Stimulated activated naive B cell treated with anti-CD40 and anti-IgM and Interleukin-4, amounts not matched to agents 10 μg/mL and 1 μg/mL and 100 μg/mL, for 72 hours (primary cell): ENCODE data around the gene SCN4B.

Experiments
- ATAC-seq, 2 donors: fragments of 150-1000 bp; cut with Tn5 transposase; replicated peaks; 2 replicates each; pipeline ENCODE4 v1.10.0; 2021; ENCODE audit warnings: moderate library complexity in 1 of 2
- DNase-seq: peaks from one replicate; pipeline ENCODE4 v3.0.0; 2021
- H3K27ac Mint-ChIP-seq: one replicate; pipeline ENCODE4 v1.8.0; 2022; ENCODE audit warnings: mild to moderate bottlenecking, mixed read lengths
- H3K27me3 Mint-ChIP-seq, 2 donors: one replicate each; pipeline ENCODE4 v1.8.0; 2022; ENCODE audit warnings: mixed read lengths in 2 of 2
- H3K36me3 Mint-ChIP-seq, 2 donors: one replicate each; pipeline ENCODE4 v1.8.0; 2022; ENCODE audit warnings: mixed read lengths in 2 of 2, mild to moderate bottlenecking in 1 of 2
- H3K4me1 Mint-ChIP-seq, 2 donors: one replicate each; pipeline ENCODE4 v1.8.0; 2022; ENCODE audit warnings: mixed read lengths in 2 of 2, mild to moderate bottlenecking in 1 of 2
- H3K4me3 Mint-ChIP-seq, 2 donors: one replicate each; pipeline ENCODE4 v1.8.0; 2022; ENCODE audit warnings: mild to moderate bottlenecking in 2 of 2, mixed read lengths in 2 of 2, moderate library complexity in 1 of 2
- H3K9me3 Mint-ChIP-seq, 2 donors: one replicate each; pipeline ENCODE4 v1.8.0; 2022; ENCODE audit warnings: mixed read lengths in 2 of 2, mild to moderate bottlenecking in 1 of 2

The SCN4B gene

DNA sequence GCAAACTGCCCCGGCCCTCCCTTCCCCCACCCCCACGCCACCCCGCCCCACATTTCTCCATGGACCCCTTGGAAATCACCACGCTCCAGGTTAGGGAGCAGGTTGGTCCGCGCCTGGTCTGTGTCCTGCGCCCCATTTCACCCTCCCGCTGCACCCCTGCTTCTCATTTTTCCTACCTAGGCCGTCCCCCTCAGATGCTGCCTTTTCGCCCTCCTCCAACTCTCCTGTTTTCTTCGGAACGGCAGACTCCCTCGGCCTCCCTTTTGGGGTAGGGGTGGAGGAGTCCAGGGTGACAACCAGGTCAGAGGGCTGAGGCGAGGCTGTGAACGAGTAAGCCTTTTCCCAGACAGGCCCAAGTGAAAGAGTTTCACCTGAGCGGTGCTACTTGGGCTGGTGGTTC is 893 bp upstream of the SCN4B start:
- H3K27me3 Mint-ChIP-seq, result peaks cover 76 to 94% of the 10 kb centered on the region in 2 donors

DNA sequence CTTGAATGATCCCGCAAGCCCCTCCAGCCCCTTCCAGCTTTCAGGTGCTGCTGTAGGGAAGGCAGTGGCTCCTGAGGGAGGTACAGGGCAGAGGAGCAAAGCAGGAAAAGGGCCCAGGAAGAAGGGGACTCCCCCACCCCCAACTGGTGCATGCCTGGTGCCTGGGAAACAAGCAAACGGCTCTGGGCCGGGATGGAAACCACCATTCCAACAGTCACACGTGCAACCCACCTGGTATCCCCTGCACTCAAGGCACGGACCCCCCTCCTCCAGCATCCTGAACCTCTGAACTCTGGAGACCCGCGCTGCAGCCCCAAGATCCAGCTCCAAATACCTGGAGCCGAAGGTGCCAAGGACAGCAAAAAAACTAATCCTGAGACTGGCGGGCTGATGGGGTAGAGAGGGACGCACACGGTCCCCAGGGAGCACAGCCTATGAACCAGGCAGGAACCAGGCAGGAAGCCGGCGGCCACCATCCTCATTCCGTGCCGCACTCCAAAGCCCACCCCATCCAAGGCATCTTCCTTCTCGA is 537 bp downstream of the SCN4B start:
- Mint-ChIP-seq H3K9me3 (no peaks in the 10 kb centered on the region), H3K4me1 (peaks cover 11 to 12% of the 10 kb centered on the region in 2 donors), H3K27me3 (peaks cover 75 to 95% of the 10 kb centered on the region in 2 donors), H3K4me3 (peak overlapping the region; percentile 39 to 65), H3K36me3 (no peaks in the 10 kb centered on the region), H3K27ac (no peak overlapping the region)
- ATAC-seq (no peak), DNase-seq (no peak)

More for the DNA sequence above, 893 bp upstream of the SCN4B start:
- DNase-seq, result no peak
- Mint-ChIP-seq H3K4me3 (peak overlapping the region; percentile 65 to 70), H3K9me3 (no peaks in the 10 kb centered on the region), H3K27ac (no peak overlapping the region), H3K36me3 (no peaks in the 10 kb centered on the region), H3K4me1 (peaks cover 11 to 12% of the 10 kb centered on the region in 2 donors)
- ATAC-seq, result no peak

DNA sequence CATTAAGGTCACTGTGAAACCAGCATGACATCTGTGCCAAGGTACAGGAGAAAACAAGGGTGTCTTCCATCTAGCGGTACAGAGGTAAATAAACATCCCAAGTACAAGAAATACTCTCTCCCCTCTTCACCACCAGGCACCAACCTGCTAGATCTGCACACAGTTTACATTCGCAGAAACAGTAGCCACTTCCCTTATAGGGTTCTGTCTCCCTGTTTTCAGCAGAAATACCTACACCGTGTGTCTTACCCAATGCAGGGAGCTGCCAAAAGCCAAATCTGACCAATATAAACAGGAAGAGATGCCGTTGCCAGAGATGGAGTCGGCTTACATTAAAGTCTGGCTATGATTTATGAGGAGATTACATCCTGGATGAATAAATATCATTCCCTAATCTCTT is 1.2 kb downstream of the SCN4B start:
- no peak for DNase-seq
- no peak for ATAC-seq
- no peak overlapping the region for H3K27ac Mint-ChIP-seq
- H3K4me1 Mint-ChIP-seq, result peaks cover 8 to 13% of the 10 kb centered on the region in 2 donors
- H3K27me3 Mint-ChIP-seq, result peaks cover 70 to 91% of the 10 kb centered on the region in 2 donors
- H3K36me3 Mint-ChIP-seq, result no peaks in the 10 kb centered on the region
- H3K9me3 Mint-ChIP-seq, result no peaks in the 10 kb centered on the region
- no peak overlapping the region for H3K4me3 Mint-ChIP-seq

DNA sequence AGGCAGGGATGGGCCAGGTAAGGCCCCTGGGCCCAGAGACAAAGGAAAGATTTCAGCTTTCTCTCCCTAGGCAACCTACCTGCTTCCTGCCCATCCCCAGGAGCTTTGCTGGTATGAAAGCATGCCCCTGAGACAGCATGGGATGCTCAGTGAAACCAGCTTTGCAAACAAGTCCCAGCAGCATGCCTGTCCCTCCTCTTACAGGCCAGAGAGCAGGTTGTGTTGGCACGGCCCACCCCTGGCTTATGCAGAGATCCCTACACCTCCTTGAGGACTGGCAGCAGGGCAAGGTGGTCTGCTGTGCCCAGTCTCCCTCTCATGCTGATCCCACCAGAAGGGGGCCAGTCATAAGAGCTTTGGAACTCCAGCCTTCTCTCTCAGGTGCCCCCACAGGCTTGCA is 3.1 kb downstream of the SCN4B start:
- H3K4me1 Mint-ChIP-seq, result peaks cover 8 to 17% of the 10 kb centered on the region in 2 donors
- peaks cover 61 to 87% of the 10 kb centered on the region in 2 donors for H3K27me3 Mint-ChIP-seq
- no peaks in the 10 kb centered on the region for H3K36me3 Mint-ChIP-seq
- DNase-seq (no peak), ATAC-seq (no peak)
- no peak overlapping the region for H3K27ac Mint-ChIP-seq
- no peak overlapping the region for H3K4me3 Mint-ChIP-seq
- no peaks in the 10 kb centered on the region for H3K9me3 Mint-ChIP-seq

DNA sequence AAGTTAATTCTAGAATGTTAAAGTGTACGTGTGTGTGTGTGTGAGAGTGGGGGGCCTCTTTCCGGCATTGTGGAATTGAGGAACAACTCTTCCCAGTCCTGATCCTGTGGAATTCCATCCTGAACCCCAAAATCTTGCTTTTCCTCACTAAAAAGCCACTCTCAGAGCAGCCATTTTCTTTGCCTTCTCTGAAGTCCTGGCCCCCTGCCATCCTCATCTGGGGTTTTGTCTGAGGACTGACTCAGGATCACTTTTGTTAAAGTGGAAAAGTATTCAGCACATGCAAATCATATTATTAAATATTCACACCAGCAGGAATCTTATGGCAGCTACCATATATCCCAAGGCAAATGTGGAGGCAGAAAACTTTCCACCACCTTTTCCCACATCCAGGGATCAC is 3.8 kb downstream of the SCN4B start:
- Mint-ChIP-seq H3K36me3 (no peaks in the 10 kb centered on the region), H3K9me3 (no peaks in the 10 kb centered on the region), H3K4me1 (peaks cover 6 to 14% of the 10 kb centered on the region in 2 donors), H3K27ac (no peak overlapping the region), H3K4me3 (no peak overlapping the region), H3K27me3 (peaks cover 62 to 87% of the 10 kb centered on the region in 2 donors)
- DNase-seq (no peak), ATAC-seq (no peak)

DNA sequence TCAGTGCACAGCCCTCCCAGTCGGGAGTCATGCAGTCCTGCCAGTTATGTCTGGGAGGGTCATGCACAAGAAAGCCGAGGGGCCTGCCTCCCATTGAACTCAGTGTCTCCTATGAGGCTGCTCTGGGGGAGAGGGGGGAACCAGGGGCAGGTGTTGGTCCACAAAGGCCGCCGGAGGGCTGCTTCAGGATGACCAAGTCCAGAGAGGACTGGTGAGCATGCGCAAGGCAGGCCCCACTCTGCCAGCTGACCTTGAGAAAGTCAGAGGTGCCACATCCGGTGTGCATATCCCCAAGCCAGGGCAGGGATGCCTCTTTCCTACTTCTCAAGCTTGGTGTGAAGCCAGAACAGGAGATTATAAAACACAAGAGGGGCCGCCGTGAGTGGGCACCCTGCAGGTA is 4.4 kb downstream of the SCN4B start:
- Mint-ChIP-seq H3K4me1 (peaks cover 2 to 8% of the 10 kb centered on the region in 2 donors), H3K4me3 (no peak overlapping the region), H3K27ac (no peak overlapping the region), H3K9me3 (no peaks in the 10 kb centered on the region), H3K36me3 (no peaks in the 10 kb centered on the region), H3K27me3 (peaks cover 59 to 85% of the 10 kb centered on the region in 2 donors)
- DNase-seq (no peak), ATAC-seq (no peak)

DNA sequence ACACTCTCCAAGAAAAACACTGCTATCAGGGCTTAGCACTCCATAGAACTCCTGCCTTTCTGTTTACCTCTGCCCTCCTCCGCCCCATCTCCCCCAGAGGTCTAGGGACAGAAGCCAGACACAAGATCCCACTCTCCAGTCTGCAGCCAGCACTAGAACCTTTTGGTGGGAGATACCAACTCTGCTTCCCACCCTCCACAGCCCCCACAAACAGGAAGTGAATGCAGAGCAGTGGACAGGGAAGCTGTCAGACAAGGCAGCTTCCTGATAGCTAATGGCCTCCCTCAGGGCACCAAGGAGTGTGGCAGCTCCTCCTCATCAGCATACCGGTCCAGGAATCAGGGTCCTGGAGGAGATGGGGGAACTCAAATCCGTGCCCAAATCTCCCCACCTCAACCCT is 5.1 kb downstream of the SCN4B start:
- H3K4me1 Mint-ChIP-seq, result peaks cover 3 to 6% of the 10 kb centered on the region in 2 donors
- H3K9me3 Mint-ChIP-seq, result no peaks in the 10 kb centered on the region
- DNase-seq (no peak), ATAC-seq (no peak)
- peaks cover 60 to 82% of the 10 kb centered on the region in 2 donors for H3K27me3 Mint-ChIP-seq
- H3K27ac Mint-ChIP-seq, result no peak overlapping the region
- H3K36me3 Mint-ChIP-seq, result no peaks in the 10 kb centered on the region
- no peak overlapping the region for H3K4me3 Mint-ChIP-seq

DNA sequence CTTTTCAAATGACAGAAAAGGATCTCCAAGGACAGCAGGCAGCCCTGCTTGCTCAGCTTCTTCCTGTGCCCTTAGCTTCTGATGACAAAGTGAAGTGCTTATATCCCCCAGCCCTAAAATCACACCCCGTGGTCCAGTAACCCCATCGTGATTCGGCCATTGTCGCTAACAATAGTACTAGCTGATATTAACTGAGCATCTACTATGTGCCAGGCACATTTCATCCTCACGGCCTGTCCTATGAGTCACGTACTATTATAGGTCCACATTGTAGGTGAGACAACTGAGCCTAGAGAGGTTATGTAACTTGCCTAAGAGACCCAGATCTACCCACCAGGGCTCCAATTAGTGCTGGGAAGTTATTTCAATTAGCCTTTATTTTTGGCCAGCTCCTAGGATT is 6.1 kb downstream of the SCN4B start:
- H3K36me3 Mint-ChIP-seq, result no peaks in the 10 kb centered on the region
- ATAC-seq (no peak), DNase-seq (no peak)
- no peak overlapping the region for H3K27ac Mint-ChIP-seq
- no peaks in the 10 kb centered on the region for H3K9me3 Mint-ChIP-seq
- peak overlapping the region; percentile 72 to 86 for H3K4me3 Mint-ChIP-seq
- peaks cover 64 to 85% of the 10 kb centered on the region in 2 donors for H3K27me3 Mint-ChIP-seq
- H3K4me1 Mint-ChIP-seq, result peaks cover 3 to 6% of the 10 kb centered on the region in 2 donors

DNA sequence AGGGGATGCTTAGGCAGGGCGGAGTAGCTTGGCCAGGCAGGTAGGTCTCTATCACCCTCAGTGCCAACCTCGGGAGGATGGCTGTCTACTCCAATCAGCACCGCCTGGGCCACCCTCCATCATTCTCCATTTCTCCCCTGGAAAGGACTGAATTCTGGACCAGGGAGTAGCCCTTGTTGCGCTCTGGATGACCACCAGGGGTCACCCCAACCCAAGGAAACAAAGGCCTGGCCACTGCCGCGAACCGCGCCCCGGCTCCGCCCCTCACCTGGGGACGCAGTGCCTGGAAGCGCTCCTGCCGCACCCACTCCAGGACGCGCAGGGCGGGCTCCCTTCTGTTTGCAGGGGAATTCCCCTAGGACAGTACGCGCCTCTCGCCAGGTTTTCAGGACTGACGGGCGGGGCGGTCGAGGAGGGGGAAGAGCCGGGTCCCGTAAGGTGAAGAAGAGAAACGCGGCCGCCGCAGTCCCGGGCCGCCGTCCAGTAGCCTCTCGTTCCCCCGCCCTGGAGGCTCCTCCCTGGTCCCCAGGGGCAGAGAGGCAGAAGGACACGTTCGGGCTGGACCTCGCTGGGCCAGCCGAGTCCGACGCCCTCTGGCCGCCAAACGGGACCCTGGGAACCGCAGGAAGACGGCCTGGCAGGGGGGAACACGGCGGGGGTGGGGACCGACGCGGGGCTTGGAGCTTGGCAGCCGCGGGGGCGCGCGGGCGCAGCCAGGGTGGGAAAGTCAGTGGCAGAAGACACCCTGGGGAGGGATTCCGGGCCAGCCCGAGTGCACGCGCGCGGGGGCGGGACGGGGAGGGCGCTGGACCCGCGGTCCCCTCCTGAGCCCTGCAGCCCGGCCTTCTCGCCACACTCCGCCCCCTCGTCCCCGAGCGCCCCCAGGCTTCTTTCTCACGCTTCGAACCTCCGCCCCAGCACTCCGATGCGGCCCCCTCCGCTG is 7.1 kb downstream of the SCN4B start:
- Mint-ChIP-seq H3K36me3 (no peaks in the 10 kb centered on the region), H3K9me3 (no peaks in the 10 kb centered on the region), H3K4me3 (peak overlapping the region; percentile 83 to 86), H3K27ac (peak overlapping the region; percentile 70), H3K27me3 (peaks cover 61 to 83% of the 10 kb centered on the region in 2 donors), H3K4me1 (peaks cover 3 to 6% of the 10 kb centered on the region in 2 donors)
- ATAC-seq (peak; percentile 96), DNase-seq (peak; percentile 83)

DNA sequence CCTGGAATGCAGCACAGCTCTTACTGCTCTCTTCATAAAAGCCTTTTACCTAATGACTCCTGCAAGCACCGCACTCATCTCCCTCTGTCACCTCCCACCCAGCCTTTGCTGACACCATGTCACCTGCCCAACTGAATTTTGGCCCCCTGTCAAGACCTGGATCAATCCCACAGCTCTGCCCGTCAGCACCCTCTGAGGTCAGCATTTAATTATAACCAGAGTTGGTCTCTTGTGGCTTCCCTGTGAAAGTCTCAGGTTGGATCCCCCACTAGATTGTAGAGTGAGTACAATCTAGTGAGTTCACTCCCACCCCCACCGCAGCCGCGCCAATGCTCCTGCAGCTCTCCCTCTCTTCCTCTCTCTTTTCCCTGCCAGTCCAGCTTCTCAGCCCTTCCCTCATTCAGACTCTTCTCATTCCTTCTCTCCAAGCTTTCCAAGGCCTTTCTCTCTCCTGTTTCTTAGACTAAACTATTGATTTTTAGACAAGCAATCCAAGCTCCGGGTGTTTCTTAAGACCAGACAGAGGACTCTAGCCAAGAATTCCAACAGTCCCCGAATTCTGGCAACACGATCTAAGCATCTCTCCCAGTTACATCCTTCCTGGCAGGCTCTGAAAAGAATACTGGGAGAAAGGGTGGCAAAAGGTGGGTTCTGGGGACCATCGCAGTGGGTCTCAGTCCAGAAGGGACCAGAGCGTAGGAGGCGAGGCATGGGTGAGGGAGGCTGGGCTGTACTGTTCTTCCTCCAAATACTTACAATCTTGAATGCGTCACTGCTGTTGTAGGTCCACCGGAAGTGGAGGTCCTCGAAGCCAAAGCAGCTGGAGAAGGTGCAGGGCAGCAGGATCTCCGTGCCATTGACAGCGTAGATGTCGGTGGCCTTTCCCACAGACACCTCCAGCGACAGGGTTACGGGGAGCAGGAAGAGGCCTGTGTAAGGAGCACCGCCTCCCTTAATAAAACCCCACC is 8.0 kb downstream of the SCN4B start:
- no peak overlapping the region for H3K27ac Mint-ChIP-seq
- ATAC-seq (no peak), DNase-seq (no peak)
- peaks cover 3 to 6% of the 10 kb centered on the region in 2 donors for H3K4me1 Mint-ChIP-seq
- H3K27me3 Mint-ChIP-seq, result peaks cover 65 to 80% of the 10 kb centered on the region in 2 donors
- no peak overlapping the region for H3K4me3 Mint-ChIP-seq
- no peaks in the 10 kb centered on the region for H3K9me3 Mint-ChIP-seq
- no peaks in the 10 kb centered on the region for H3K36me3 Mint-ChIP-seq

DNA sequence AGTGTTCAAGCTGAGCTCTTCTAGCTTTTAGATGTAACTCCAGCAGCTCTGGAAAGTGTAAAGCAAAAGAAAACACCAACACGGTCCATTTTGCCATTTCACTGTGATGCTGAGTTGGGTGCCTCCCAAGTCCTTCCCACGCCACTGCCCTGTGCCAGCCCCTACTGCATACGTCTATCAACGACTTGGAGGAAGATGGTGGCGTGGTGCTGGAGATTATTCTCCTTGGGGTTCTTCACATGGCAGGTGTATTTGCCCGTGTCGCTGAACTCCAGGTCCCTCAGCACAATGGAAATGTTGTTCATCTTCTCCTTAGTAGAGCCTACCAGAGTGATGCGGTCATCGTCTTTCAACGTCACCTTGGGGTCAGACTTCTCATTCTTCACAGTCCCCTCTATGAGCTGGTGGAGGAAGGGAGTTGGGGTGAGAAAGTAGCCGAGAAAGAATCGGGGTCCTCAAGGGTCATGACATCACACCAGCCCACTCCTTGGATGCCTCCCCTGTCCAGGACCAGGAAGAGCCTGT is 8.9 kb downstream of the SCN4B start:
- H3K9me3 Mint-ChIP-seq, result no peaks in the 10 kb centered on the region

DNA sequence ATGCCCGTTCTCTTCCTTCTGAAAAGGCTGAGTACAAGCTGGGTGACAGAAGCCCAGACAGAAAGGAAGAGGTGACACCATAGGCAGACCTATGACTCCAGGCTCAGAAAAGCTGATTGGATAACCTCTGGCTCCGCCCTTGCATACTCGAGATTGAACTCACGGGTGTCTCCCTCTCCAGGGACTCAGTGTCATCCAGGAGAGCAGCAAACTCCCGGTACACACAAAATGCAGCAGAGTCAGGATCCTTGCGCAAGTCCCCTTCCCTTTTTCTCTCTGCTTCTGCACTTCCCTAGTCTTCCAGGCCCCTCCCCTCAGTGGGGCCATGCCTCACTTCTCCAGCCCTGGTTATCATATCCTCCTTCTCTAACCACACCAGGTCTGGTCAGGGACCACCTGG is 9.8 kb downstream of the SCN4B start:
- Mint-ChIP-seq H3K27ac (no peak overlapping the region), H3K36me3 (no peaks in the 10 kb centered on the region), H3K4me3 (no peak overlapping the region), H3K27me3 (peaks cover 62 to 77% of the 10 kb centered on the region in 2 donors), H3K9me3 (no peaks in the 10 kb centered on the region), H3K4me1 (peaks cover 3 to 6% of the 10 kb centered on the region in 2 donors)
- DNase-seq (no peak), ATAC-seq (no peak)

More for the DNA sequence above, 8.9 kb downstream of the SCN4B start:
- peaks cover 3 to 6% of the 10 kb centered on the region in 2 donors for H3K4me1 Mint-ChIP-seq
- peaks cover 66 to 77% of the 10 kb centered on the region in 2 donors for H3K27me3 Mint-ChIP-seq
- H3K36me3 Mint-ChIP-seq, result no peaks in the 10 kb centered on the region
- no peak overlapping the region for H3K27ac Mint-ChIP-seq
- H3K4me3 Mint-ChIP-seq, result no peak overlapping the region
- DNase-seq, result no peak
- ATAC-seq, result no peak

DNA sequence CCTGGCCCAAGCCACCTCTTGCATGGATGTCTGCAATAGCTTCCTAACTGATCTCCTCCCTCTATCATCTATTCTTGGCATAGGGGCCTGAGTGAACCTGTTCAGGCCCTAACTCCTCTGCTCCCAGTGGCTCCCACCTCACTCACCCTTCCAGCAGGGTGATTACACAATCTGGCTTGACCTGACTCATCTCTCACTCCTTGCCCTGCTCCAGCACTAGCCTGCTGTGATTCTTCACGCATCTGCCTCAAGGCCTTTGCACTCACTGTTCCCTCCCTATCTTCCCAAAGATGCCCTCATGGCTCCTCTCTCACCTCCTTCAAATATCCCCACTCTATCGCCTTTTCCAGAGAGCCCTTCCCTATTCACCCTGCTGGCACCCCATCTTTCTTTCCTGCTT is 10.5 kb downstream of the SCN4B start:
- peaks cover 3 to 6% of the 10 kb centered on the region in 2 donors for H3K4me1 Mint-ChIP-seq
- H3K27ac Mint-ChIP-seq, result no peak overlapping the region
- no peaks in the 10 kb centered on the region for H3K36me3 Mint-ChIP-seq
- no peak overlapping the region for H3K4me3 Mint-ChIP-seq
- ATAC-seq (no peak), DNase-seq (no peak)
- peaks cover 58 to 75% of the 10 kb centered on the region in 2 donors for H3K27me3 Mint-ChIP-seq
- no peaks in the 10 kb centered on the region for H3K9me3 Mint-ChIP-seq

DNA sequence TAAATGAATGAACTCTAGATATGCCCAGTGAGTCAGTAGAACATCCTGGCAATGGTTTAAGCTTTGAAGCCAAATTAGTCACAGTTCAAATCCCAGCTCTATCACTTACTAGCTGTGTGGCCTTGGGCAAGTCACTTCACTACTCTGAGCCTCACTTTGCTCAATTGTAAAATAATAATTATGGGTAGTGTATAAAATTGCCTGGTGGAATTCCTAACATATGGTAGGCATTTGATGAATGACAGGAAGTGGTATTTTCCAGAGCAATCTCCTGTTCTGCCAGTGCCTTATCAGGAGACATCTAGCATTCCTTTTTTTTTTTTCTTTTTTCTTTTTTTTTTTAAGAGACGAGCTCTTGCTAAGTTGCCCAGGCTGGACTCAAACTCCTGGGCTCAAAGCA is 13.0 kb downstream of the SCN4B start:
- H3K27me3 Mint-ChIP-seq, result peaks cover 62 to 73% of the 10 kb centered on the region in 2 donors
- H3K27ac Mint-ChIP-seq, result no peak overlapping the region
- peaks cover 0 to 3% of the 10 kb centered on the region in 2 donors for H3K4me1 Mint-ChIP-seq
- DNase-seq, result no peak
- H3K4me3 Mint-ChIP-seq, result no peak overlapping the region
- no peaks in the 10 kb centered on the region for H3K36me3 Mint-ChIP-seq
- no peaks in the 10 kb centered on the region for H3K9me3 Mint-ChIP-seq
- no peak for ATAC-seq
